Measurements from ENCODE around the gene NOTCH2.
"Not testable (repeated sequence)": the region's sequence is repeated elsewhere in the genome, so short reads cannot be mapped to it uniquely, and the experiment has no call there.

- TF ChIP-seq CTCF (optimal IDR thresholded peaks at IDR 0.05 in 1 of 3, IDR thresholded peaks at IDR 0.05 in 1 of 3, conservative IDR thresholded peaks at IDR 0.05 in 1 of 3; ENCODE audit: extremely low read depth in 1 of 3, insufficient read depth in 2 of 3, low read length in 3 of 3); EZH2 (IDR thresholded peaks at IDR 0.05; ENCODE audit: low read length): not testable (repeated sequence)
Measured at GRCh38 chr1:120090830-120091229, 21.4 kb upstream of the NOTCH2 start.
